ENCODE data around the gene MATN1. TPM values are rescaled to one million over a fixed set of nuclear protein-coding genes. Genes with fewer than 3 reads are reported as not detected.
A peak's percentile ranks its signal among the peaks of the same experiment; 100 is the strongest.

Gene MATN1
- polyA plus RNA-seq, 3 donors, result 0.07 TPM; not detected in 2

DNA sequence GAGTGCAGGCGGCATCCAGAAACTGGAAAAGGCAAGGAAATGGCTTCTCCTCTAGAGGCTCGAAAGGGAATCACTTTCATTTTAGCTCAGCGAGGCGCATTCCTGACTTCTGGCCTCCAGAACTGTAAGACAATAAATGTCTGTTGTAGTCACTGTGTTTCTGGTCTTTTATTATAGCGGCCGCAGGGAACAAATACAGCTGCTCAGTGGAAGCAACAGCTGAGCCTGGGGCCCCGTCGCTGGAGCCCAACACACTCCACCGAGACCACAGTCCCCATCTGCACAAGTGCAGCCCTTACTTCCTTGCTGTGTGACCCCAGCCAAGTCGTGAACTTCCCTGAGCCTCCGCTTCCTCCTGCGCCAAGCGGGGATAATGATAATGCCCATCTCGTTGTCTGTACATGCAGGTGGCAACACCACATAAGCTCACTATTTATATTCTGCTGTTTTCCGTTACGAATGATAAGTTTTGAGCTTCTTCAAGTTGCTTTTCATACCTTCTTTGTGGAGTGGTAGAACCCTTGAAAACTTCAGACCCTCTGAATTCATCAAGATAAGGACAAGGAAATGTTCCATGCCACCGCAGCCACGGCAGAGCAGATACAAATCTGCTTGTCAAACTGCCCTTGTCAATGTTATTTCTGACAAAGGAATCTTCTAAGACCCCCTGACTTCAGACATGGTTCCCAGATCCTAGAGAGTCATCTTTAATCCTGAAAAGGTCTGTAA lies 37.4 kb upstream of the MATN1 start:
- Histone ChIP-seq H3K9me3 (replicated peaks in 1 of 2; ENCODE audit: control insufficient read depth in 1 of 2, insufficient read depth in 1 of 2, low read length in 2 of 2) (no peaks in the 10 kb centered on the region), H3K79me2 (ENCODE audit: insufficient read depth, low read length) (peaks cover 42% of the 10 kb centered on the region), H3K4me3 (replicated peaks in 1 of 3; ENCODE audit: low read depth in 2 of 3, low read length in 3 of 3) (peak overlapping the region in 1 of 3 experiments; percentile 47), H3K9ac (ENCODE audit: insufficient read depth, low read length, poor library complexity, severe bottlenecking) (no peak overlapping the region), H4K20me1 (ENCODE audit: insufficient read depth, low read length) (peaks cover 65% of the 10 kb centered on the region), H3K27ac (ENCODE audit: low read depth in 1 of 2, low read length in 2 of 2) (peak overlapping the region in 1 of 2 donors; percentile 65), H3K4me2 (replicated peaks; ENCODE audit: extremely low read depth, low read length, poor library complexity, severe bottlenecking) (peak overlapping the region; percentile 47), H2AFZ (ENCODE audit: insufficient read depth, low read depth, low read length, poor library complexity, severe bottlenecking) (no peak overlapping the region), H3K4me1 (ENCODE audit: control insufficient read depth in 1 of 2, insufficient read depth in 2 of 2, low read length in 2 of 2) (peaks cover 62 to 69% of the 10 kb centered on the region in 2 donors), H3K36me3 (replicated peaks in 1 of 2; ENCODE audit: control insufficient read depth in 1 of 2, insufficient read depth in 2 of 2, low read length in 2 of 2) (no peaks in the 10 kb centered on the region), H3K27me3 (ENCODE audit: control insufficient read depth in 2 of 2, insufficient read depth in 2 of 2, low read length in 2 of 2) (no peaks in the 10 kb centered on the region)
- peaks cover 4 to 9% of the 10 kb centered on the region in 2 donors for H3K36me3 Mint-ChIP-seq
- intact Hi-C loops (cut with micrococcal nuclease), result no loop called here
- TF ChIP-seq, protein P1, sequence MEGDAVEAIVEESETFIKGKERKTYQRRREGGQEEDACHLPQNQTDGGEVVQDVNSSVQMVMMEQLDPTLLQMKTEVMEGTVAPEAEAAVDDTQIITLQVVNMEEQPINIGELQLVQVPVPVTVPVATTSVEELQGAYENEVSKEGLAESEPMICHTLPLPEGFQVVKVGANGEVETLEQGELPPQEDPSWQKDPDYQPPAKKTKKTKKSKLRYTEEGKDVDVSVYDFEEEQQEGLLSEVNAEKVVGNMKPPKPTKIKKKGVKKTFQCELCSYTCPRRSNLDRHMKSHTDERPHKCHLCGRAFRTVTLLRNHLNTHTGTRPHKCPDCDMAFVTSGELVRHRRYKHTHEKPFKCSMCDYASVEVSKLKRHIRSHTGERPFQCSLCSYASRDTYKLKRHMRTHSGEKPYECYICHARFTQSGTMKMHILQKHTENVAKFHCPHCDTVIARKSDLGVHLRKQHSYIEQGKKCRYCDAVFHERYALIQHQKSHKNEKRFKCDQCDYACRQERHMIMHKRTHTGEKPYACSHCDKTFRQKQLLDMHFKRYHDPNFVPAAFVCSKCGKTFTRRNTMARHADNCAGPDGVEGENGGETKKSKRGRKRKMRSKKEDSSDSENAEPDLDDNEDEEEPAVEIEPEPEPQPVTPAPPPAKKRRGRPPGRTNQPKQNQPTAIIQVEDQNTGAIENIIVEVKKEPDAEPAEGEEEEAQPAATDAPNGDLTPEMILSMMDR (IDR thresholded peaks at IDR 0.05), result no peak
- H3K27me3 Mint-ChIP-seq (ENCODE audit: low read depth in 3 of 3), result no peaks in the 10 kb centered on the region
- peak in 1 of 3 donors; percentile 45 for DNase-seq
- peak overlapping the region; percentile 51 for H3K4me3 Mint-ChIP-seq
- peak overlapping the region in 6 of 7 donors; percentile 9 to 80 (median 57) for H3K27ac Mint-ChIP-seq
- peaks cover 0 to 10% (median 0%) of the 10 kb centered on the region in 7 donors for H3K9me3 Mint-ChIP-seq
- WGBS (ENCODE audit: insufficient coverage), result 29% methylated on average over 7 of the region's 18 CpGs
- peaks cover 59% of the 10 kb centered on the region for H3K4me1 Mint-ChIP-seq

DNA sequence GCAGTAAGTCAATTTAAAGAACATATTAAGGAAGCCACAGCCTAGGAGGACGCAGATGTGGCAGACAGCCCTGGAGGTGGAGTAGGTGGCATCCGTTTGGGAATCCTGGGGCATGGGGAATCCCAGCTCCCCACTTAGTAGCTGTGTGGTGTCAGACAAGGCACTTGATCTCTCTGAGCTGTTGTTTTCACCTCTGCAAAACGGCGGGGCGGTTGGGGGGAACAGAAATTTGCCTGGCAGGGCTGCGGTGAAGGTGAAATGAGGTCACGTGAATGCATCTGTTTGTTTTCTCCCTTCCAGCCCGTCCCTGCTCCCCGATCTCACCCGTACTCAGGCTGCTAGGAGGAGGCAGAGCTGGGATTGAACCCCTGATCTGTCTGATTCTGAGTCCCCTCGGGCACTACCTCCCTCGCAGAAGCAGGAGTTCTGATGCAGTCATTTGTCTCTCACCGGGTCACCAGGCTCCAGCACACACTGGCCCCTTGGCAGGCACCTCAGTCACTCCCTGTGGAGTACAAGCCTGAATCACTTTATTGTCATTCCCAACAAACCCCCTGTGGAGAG lies 36.4 kb upstream of the MATN1 start:
- 94% methylated on average over 13 of the region's 13 CpGs for WGBS (ENCODE audit: insufficient coverage)
- Histone ChIP-seq H3K79me2 (ENCODE audit: insufficient read depth, low read length) (peaks cover 52% of the 10 kb centered on the region), H4K20me1 (ENCODE audit: insufficient read depth, low read length) (peaks cover 75% of the 10 kb centered on the region), H3K4me2 (replicated peaks; ENCODE audit: extremely low read depth, low read length, poor library complexity, severe bottlenecking) (no peak overlapping the region), H3K36me3 (replicated peaks in 1 of 2; ENCODE audit: control insufficient read depth in 1 of 2, insufficient read depth in 2 of 2, low read length in 2 of 2) (no peaks in the 10 kb centered on the region), H2AFZ (ENCODE audit: insufficient read depth, low read depth, low read length, poor library complexity, severe bottlenecking) (no peak overlapping the region), H3K4me3 (replicated peaks in 1 of 3; ENCODE audit: low read depth in 2 of 3, low read length in 3 of 3) (no peak overlapping the region), H3K27me3 (ENCODE audit: control insufficient read depth in 2 of 2, insufficient read depth in 2 of 2, low read length in 2 of 2) (no peaks in the 10 kb centered on the region), H3K9ac (ENCODE audit: insufficient read depth, low read length, poor library complexity, severe bottlenecking) (no peak overlapping the region), H3K4me1 (ENCODE audit: control insufficient read depth in 1 of 2, insufficient read depth in 2 of 2, low read length in 2 of 2) (peaks cover 71 to 79% of the 10 kb centered on the region in 2 donors), H3K9me3 (replicated peaks in 1 of 2; ENCODE audit: control insufficient read depth in 1 of 2, insufficient read depth in 1 of 2, low read length in 2 of 2) (no peaks in the 10 kb centered on the region), H3K27ac (ENCODE audit: low read depth in 1 of 2, low read length in 2 of 2) (no peak overlapping the region)
- Mint-ChIP-seq H3K4me1 (peaks cover 66% of the 10 kb centered on the region), H3K4me3 (no peak overlapping the region), H3K36me3 (peaks cover 14 to 19% of the 10 kb centered on the region in 2 donors), H3K27ac (peak overlapping the region in 4 of 7 donors; percentile 40 to 76 (median 43)), H3K9me3 (peaks cover 0 to 10% (median 3%) of the 10 kb centered on the region in 7 donors), H3K27me3 (ENCODE audit: low read depth in 3 of 3) (no peaks in the 10 kb centered on the region)
- DNase-seq, result no peak
- intact Hi-C loops (cut with micrococcal nuclease), result loop anchor here in 1 of 2 donors (2.0 kb wide), 1 partner anchor 19 kb away; no protein-coding TSS in a partner anchor
- TF ChIP-seq, protein P1 (IDR thresholded peaks at IDR 0.05), result no peak

All from CD14-positive monocyte (primary cell).